Pancreas (tissue), 10 donors: ENCODE data around the gene CDC42EP5. TPM values are rescaled to one million over a fixed set of nuclear protein-coding genes. Genes with fewer than 3 reads are reported as not detected.
"Not testable (repeated sequence)": the region's sequence is repeated elsewhere in the genome, so short reads cannot be mapped to it uniquely, and the experiment has no call there.

Experiments used
- ATAC-seq, 4 donors: fragments of 200-7000 bp; cut with Tn5 transposase; one replicate each; pipeline versions ENCODE4 v1.8.0 to v1.9.1; 2020; ENCODE audit warnings: mild to moderate bottlenecking in 4 of 4, moderate library complexity in 4 of 4
- DNase-seq, 6 donors: peaks; one replicate each; pipeline ENCODE4 v3.0.0-alpha.2; 2020
- FAIRE-seq: peaks from 2 replicates; lab custom pipeline; 2012; peaks lifted over from hg19 to GRCh38; lab: Jason Lieb, UNC
- H3K27ac ChIP-seq, 4 donors: fragments of 200-600 bp; sonication (generic); 1 replicate in 3 of 4; 2 replicates in 1 of 4; pipeline versions ENCODE4 v1.5.0 to v1.8.0; 2020
- H3K27me3 ChIP-seq, 4 donors: fragments of 200-600 bp; one replicate each; pipeline ENCODE4 v1.8.0; 2021
- H3K36me3 ChIP-seq, 3 donors: fragments of 200-600 bp; sonication (generic) in 1 of 3; one replicate each; pipeline versions ENCODE4 v1.5.0 to v1.8.0; 2020 to 2021
- H3K4me1 ChIP-seq, 3 donors: fragments of 200-600 bp; one replicate each; pipeline ENCODE4 v1.8.0; 2021
- H3K4me3 ChIP-seq, 4 donors: fragments of 200-600 bp; sonication (generic) in 2 of 4; one replicate each; pipeline versions ENCODE4 v1.5.0 to v1.8.0; 2020 to 2021
- H3K9me3 ChIP-seq, 4 donors: fragments of 200-600 bp; one replicate each; pipeline ENCODE4 v1.8.0; 2021
- WGBS, 2 donors: extraction: QIAGEN DNeasy Blood & Tissue Kit; methylation state at CpG; one replicate each; pipeline ENCODE4 v1.1.7; 2013; 5-methylcytosine and 5-hydroxymethylcytosine counted together
- intact Hi-C, 3 donors: fragments of 100-400 bp; cut with DNase I; formaldehyde crosslinking; loops; one replicate each; pipeline versions ENCODE4 v1.11.1 to v1.14.2; 2022
- polyA plus RNA-seq, 2 donors: library from polyadenylated mRNA; stranded (reverse); fragments of 200-250 nt; gene quantifications; one replicate each; pipeline ENCODE4 v1.2.3, GENCODE V29; 2013
- total RNA-seq, 6 donors: library from RNA; stranded (reverse); fragmentation: NEBNext Ultra II Directional in 4 of 6; extraction: Animal tissue kit (Norgen Biotek cat#: 25700) in 4 of 6; gene quantifications; one replicate each; pipeline versions ENCODE4 v1.2.1 to v1.2.4, GENCODE V29; 2021 to 2023
- TF ChIP-seq, protein P1 (sequence below), 4 donors: fragments of 200-600 bp; sonication (generic) in 3 of 4; IDR thresholded peaks; one replicate each; pipeline versions ENCODE4 v1.5.0 to v1.8.0; 2021; ENCODE audit warnings: antibody characterized with exemption in 4 of 4
- donor health status: healthy with polysubstance abuse.
- donor health status: DM: no; HTN: no; CAD: no; lungs with moderate emphysema.
- donor health status: DM: no; HTN: no; CAD: no.
- donor health status: control.
- donor health status: control.
- donor health status: Bipolar disorder and iron deficiency.
- donor health status: DM: yes; HTN: yes; CAD: no.
- donor health status: DM: no; HTN: no; CAD: no.
- donor health status: DM: no; HTN: no; CAD: no.
- donor health status: DM: yes; HTN: yes; CAD: no.

CDC42EP5 gene
- total and polyA plus RNA-seq, 8 donors = 7.5 to 48.0 (median 15.7) TPM

DNA sequence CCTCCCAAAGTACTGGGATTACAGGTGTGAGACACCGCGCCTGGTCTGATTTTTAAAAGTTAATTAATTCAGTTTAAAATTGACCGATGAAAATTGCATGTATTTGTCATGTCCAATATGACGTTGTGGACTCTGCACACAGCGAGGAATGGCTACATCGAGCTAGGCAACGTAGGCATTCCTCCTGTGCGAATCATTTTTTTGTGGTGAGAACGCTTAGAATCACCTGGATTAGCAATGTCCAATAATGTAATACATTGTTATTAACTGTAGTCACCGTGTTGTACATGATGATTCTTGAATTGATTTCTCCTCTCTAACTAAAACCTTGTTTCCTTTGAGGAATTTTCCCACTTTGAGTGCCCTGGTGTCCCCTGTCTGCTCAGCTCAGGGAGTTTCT, 33.0 kb upstream of the CDC42EP5 start:
- WGBS, 2 donors = 51 to 54% methylated on average over 10 of the region's 10 CpGs
- intact Hi-C loops = no loop called here
- ATAC-seq (no peak), FAIRE-seq (no peak), DNase-seq (no peak)
- Histone ChIP-seq H3K9me3 (no peaks in the 10 kb centered on the region), H3K36me3 (no peaks in the 10 kb centered on the region), H3K4me3 (no peak overlapping the region), H3K27ac (no peak overlapping the region), H3K4me1 (no peaks in the 10 kb centered on the region), H3K27me3 (peaks cover 0 to 7% (median 0%) of the 10 kb centered on the region in 4 donors)
- TF ChIP-seq, protein P1, sequence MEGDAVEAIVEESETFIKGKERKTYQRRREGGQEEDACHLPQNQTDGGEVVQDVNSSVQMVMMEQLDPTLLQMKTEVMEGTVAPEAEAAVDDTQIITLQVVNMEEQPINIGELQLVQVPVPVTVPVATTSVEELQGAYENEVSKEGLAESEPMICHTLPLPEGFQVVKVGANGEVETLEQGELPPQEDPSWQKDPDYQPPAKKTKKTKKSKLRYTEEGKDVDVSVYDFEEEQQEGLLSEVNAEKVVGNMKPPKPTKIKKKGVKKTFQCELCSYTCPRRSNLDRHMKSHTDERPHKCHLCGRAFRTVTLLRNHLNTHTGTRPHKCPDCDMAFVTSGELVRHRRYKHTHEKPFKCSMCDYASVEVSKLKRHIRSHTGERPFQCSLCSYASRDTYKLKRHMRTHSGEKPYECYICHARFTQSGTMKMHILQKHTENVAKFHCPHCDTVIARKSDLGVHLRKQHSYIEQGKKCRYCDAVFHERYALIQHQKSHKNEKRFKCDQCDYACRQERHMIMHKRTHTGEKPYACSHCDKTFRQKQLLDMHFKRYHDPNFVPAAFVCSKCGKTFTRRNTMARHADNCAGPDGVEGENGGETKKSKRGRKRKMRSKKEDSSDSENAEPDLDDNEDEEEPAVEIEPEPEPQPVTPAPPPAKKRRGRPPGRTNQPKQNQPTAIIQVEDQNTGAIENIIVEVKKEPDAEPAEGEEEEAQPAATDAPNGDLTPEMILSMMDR (IDR thresholded peaks at IDR 0.05) = no peak

DNA sequence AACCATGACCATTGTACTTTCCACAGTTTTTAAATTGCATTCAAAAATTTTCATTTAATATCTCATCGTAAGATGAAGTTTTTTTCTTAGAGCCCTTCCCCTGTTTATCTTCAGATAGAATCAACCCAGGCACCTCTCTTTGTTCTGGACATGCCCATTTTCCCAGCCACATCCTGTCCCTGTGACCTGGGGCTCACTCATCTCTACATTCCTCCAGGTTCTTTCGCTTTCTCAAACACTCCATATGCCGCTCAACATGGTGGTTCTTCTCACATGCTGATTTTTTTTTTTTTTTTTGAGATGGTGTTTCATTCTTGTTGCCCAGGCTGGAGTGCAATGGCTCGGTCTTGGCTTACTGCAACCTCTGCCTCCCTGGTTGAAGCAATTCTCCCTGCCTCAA, 32.4 kb upstream of the CDC42EP5 start:
- H3K4me3 ChIP-seq, H3K27ac ChIP-seq, intact Hi-C loops, DNase-seq, FAIRE-seq, H3K36me3 ChIP-seq, H3K9me3 ChIP-seq, H3K27me3 ChIP-seq, ATAC-seq, H3K4me1 ChIP-seq: not testable (repeated sequence)
- WGBS, 2 donors = 55 to 78% methylated on average over 4 of the region's 4 CpGs

DNA sequence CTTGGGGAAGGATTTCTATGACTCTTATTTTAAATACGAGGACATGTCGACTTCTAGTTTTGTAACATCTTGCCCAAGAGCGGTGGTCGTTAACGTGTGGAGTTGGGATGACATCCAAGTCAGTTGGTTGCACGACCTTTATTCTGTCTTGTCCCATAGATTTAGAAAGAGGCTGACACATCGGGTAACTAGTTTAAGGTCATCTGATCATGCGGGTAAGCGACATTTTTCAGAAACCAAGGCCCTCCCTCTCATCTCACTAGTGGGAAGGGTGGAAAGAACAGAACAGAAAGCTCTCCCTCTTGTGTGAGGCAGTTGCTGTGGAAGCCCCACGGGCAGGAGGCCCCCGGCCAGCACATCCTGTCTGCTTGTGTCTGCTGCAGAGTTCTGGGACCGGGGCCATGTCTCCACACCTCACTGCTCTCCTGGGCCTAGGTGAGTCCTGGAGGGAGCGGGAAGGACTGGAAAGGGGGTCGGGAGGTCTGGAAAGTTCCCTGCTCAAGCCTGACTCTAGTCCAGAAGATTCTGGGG, 29.5 kb upstream of the CDC42EP5 start, which contains the start of gene LAIR2:
Gene LAIR2, plus strand, starts transcription at position 314 of the 531 bp plus-strand sequence. Its CDS starts 88 bp downstream, at position 402.
- H3K27me3 ChIP-seq = no peaks in the 10 kb centered on the region
- TF ChIP-seq, protein P1 (IDR thresholded peaks at IDR 0.05) = no peak
- no peak for FAIRE-seq
- H3K4me3 ChIP-seq = no peak within 1 kb of the TSS
- DNase-seq = no peak
- ATAC-seq = no peak
- H3K36me3 ChIP-seq = no peaks in the 10 kb centered on the region
- H3K27ac ChIP-seq = no peak within 1 kb of the TSS
- 60 to 69% methylated on average over 14 of the region's 14 CpGs for WGBS, 2 donors
- intact Hi-C loops = no loop called here
- no peaks in the 10 kb centered on the region for H3K4me1 ChIP-seq
- H3K9me3 ChIP-seq = no peaks in the 10 kb centered on the region

DNA sequence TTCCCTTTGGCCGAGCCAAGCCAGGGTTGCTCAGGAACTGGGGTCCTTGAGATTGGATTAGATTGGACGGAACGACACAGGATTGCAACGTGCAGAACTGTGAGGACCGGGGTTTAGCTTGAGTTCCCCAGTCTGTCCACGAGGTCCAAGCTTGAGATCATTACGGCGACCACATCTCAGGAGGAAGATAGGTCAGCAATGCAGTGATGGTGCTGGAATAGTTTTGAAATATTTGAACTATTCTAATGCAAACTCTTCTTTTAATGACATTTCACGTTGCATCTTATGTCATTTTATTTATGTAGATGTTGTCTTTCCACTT, 25.3 kb upstream of the CDC42EP5 start:
- DNase-seq, H3K36me3 ChIP-seq, H3K27ac ChIP-seq, H3K4me3 ChIP-seq, ATAC-seq, FAIRE-seq, H3K9me3 ChIP-seq, H3K4me1 ChIP-seq, intact Hi-C loops, H3K27me3 ChIP-seq: not testable (repeated sequence)
- 51 to 60% methylated on average over 8 to 9 of the region's 9 CpGs for WGBS, 2 donors

DNA sequence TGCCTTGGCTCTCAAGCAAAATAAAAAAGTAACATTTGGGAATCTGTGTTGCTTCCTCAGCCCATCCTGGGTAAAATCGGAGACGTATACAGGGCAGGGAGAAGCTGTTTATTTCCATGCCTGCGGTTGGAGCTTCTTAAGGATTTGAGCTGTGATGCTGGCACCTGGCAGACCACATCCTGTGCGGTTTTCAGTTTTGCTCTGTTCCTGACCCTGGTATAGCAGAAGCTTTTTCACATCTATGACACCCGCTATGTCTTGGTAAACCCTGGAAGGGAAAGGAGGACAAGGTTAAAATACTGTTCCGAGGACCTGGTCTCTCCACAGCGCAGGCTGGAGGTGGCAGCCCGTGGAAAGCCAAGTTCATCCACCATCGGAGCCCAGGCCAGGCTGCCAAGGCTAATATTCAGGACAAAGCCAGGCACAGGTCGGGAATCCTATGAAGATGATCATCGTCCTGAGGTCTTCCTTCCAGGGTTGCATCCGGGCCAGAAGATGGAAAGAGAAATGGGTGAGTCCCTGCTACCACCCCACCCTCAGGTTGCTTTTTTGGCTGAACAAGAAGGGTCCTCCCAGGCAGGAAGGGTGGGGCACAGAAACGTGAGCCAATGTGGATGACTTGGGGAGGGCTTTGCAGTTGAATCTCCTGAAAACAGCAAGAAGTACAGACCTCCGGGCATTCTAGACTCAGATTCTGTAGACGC, 24.8 kb upstream of the CDC42EP5 start:
- DNase-seq, intact Hi-C loops, H3K4me1 ChIP-seq, H3K27me3 ChIP-seq, H3K27ac ChIP-seq, FAIRE-seq, H3K36me3 ChIP-seq, ATAC-seq, H3K9me3 ChIP-seq, H3K4me3 ChIP-seq: not testable (repeated sequence)
- whole genome bisulfite sequencing, 2 donors = 53 to 58% methylated on average over 8 to 9 of the region's 15 CpGs

DNA sequence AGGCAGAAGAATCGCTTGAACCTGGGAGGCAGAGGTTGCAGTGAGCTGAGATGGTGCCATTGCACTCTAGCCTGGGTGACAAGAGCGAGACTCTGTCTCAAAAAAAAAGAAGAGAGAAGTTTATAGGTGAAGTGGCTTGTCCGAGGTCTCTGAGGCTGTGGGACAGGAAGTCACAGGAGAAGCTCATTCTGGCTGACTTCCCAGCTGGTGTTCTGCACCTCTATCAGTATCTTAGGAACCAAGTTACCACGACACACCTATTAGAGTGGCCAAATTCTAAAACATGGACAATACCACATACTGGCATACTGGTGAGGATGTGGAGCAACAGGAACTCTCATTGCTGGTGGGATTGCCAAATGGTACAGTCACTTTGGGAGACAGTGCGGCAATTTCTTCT, 22.2 kb upstream of the CDC42EP5 start:
- FAIRE-seq, H3K4me1 ChIP-seq, H3K27ac ChIP-seq, H3K4me3 ChIP-seq, ATAC-seq, H3K36me3 ChIP-seq, H3K9me3 ChIP-seq, DNase-seq, intact Hi-C loops: not testable (repeated sequence)
- WGBS, 2 donors = 50 to 66% methylated on average over 5 of the region's 5 CpGs
- peaks cover 0 to 11% (median 0%) of the 10 kb centered on the region in 4 donors for H3K27me3 ChIP-seq
